AG08395 (cell line): ENCODE measurements around the gene TMEM267.
A peak's percentile ranks its signal among the peaks of the same experiment; 100 is the strongest.
"Not testable (repeated sequence)": the region's sequence is repeated elsewhere in the genome, so short reads cannot be mapped to it uniquely, and the experiment has no call there.

ENCODE experiments used
- DNase-seq: peaks from one replicate; pipeline ENCODE4 v3.0.0; 2012; ENCODE audit warnings: mixed read lengths, low spot score

The TMEM267 gene

DNA sequence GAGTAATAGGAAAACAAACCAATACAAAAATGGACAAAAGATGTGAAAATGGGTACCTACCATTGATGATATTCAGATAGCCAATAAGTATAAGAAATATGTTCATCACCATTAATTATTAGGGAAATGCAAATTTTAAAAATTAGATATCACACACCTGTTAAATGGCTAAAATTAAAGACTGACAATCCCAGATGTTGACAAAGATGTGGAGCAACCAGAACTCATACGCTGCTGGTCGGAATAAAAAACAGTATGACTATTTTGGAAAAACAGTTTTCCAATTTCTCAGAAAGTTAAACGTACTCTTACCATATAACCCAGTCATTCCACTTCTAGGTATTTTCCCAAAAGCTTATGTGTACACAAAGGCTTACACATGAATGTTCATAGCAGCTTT, 27.1 kb downstream of the TMEM267 start:
- DNase-seq: no peak

DNA sequence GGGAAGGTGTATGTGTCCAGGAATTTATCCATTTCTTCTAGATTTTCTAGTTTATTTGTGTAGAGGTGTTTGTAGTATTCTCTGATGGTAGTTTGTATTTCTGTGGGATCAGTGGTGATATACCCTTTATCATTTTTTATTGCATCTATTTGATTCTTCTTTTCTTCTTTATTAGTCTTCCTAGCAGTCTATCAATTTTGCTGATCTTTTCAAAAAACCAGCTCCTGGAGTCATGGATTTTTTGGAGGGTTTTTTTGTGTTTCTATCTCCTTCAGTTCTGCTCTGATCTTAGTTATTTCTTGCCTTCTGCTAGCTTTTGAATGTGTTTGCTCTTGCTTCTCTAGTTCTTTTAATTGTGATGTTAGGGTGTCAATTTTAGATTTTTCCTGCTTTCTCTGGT, 42.1 kb downstream of the TMEM267 start:
- DNase-seq: not testable (repeated sequence)

DNA sequence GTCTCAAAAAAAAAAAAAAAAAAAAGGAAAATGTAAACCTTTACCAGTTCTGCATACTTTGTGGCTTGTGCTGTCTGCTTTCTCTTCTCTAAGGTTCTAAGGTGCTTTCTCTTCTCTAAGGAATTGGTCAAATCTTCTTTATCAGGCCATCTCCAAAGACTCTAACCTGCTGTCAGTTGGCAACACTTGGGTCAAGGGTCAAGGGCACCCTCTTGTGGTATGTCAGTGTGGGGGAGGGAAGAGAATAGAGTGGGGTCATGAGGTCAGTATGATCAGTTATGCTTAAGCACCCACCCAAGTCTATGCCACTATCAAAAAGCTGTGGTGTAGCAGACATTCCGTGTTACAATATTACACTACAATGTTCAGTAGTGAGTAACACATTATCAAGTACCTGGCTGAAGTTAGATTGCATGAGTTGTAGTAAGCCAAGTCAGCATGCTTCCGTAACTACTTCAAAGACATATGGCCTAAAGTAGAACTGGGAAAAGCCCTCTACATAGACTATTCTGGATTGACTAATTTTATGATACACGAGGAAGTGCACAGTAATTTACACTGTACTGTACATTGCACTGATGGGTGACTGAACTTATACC, 46.5 kb downstream of the TMEM267 start:
- DNase-seq: no peak

DNA sequence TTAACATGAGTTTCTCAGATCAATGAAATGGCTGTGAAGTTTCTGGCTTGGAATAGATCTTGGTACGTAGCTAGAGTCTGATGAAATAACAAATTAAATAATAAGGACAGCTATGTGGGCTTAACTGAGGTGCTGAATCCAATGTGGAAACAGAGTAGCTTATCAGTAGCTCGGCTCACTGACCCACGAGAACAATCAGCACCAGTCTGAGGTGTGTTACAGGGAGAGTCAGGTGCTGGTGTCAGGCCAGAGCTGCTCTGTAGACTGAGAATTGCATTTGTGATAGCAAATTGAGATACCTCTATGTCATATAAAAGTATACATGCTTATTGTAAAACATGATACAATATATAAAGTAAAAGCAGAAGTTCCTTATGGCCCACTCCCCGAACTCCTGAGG, 50.3 kb downstream of the TMEM267 start:
- no peak for DNase-seq

DNA sequence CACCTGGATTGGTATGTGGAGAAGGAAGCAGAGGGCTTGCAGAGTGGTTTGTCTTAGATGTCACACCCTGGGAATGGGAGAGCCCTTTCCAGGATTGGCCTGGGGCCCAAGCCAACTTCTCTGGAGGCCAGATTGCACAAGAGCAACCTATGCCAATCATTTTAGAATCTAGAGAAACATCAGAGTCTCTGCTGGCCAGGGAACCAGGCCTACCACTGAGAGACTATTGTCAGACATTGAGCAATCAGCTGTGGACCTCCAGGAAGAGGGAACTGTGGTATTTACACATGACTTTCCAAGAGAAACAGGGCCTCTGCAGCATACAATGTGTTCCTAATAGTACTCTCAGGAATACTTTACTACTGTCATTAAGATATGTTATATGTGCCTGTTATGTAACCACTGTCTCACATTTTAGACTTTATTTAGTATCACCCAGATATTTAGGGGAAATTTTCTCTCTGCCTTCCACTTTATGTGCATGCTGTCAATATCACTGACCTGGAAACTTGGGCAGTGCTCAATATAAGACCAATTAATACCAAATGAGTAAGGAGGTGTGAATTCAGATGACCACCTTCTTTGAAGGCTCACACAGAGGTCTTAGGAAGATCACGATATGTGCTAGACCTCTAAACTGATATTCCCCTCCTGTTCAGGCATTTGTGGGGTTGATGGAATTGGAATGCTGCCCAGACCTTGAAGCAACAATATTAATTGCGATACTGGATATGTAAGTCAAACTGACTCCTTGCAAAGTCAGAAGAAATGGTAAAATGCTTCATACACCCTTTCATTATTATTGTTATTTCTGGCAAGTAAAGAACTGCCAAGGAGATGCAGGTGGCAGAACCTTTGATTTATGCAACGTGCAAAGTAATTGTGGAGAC, 50.9 kb downstream of the TMEM267 start:
- DNase-seq: peak; percentile 70

DNA sequence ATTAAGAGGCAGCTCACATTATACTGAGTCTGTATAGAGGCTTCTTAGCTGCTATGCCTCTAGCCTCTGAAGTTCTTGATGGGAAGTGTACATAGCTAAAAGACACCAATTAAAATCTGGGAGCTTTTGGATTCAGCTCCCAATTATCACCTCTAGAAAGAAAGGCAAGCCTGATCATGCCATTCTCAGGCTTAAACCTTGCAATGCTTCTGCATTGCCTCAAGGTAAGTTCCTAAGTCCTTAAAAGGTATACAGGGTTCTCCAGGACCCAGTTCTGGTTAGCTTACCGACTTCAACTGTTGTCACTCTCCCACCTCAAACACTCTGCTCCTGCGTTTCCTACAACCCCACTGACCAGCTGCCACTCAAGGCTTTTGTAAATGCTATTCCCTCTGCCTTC, 54.0 kb downstream of the TMEM267 start:
- DNase-seq: no peak

DNA sequence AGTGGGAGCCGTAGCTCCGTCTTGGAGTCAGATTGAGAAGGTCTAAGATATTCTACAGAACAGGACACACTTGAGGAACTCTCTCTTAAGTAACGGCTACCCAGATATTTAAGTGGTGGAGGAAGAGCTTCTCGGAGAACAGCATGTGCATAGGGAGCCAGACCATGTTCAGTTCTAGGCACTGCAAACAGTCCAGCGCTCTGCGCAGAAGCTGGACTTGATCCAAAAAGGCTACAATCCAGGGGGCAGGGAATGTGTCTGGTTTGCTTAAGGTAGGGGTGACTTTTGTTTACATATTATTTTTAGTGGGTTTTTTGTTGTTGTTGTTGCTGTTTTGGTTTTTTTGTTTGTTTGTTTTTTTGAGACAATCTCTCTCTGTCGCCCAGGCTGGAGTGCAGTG, 54.6 kb downstream of the TMEM267 start:
- DNase-seq: no peak

DNA sequence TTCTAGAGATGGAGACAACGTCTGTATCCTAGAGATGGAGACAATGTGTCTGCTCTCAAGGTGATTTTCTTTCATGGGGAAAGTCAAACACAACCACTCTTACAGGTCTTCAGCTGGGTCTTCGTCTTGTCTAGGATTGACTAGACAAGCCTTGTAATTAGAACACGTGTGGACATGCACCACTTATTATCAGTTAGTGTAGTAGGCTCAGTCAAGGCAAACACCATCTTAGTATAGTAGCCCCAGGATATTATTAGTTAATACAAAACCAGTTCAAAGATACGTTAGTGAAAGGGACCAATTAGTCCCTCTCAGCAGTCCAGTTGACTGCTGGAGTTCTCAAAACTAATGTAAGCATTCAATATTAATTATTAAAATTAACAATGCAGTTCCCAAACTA, 56.4 kb downstream of the TMEM267 start:
- DNase-seq: no peak

DNA sequence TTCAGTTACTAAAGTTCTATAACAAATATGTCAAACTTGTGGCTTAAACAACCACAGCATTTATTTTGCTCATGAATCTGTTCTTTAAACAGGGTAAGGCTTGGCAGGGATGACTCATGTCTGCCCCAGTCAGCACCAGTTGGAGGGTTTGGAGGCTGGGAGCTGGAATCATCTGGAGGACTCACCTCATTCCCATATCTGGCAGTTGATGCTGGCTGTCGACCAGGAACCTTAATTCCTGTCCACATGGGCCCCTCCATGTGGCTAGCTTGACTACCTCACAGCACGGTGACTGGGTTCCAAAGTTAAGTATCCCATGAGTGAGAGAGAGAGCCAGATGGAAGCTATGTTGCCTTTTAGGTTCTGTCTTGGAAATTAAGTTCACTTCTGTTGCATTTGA, 57.7 kb downstream of the TMEM267 start:
- DNase-seq: peak; percentile 72

DNA sequence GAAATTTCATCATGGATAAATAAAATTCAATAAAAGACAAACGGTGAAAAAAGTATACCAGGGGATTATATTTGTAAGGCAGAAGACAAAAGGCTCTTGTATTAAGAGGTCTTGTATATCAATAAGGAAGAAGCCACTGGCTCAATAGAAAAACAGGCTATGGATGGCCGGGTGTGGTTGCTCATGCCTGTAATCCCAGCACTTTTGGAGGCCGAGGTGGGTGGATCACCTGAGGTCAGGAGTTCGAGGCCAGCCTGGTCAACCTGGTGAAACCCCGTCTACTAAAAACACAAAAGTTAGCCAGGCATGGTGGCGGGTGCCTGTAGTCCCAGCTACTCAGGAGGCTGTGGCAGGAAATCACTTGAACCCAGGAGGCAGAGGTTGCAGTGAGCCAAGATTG, 60.6 kb downstream of the TMEM267 start:
- DNase-seq: not testable (repeated sequence)

DNA sequence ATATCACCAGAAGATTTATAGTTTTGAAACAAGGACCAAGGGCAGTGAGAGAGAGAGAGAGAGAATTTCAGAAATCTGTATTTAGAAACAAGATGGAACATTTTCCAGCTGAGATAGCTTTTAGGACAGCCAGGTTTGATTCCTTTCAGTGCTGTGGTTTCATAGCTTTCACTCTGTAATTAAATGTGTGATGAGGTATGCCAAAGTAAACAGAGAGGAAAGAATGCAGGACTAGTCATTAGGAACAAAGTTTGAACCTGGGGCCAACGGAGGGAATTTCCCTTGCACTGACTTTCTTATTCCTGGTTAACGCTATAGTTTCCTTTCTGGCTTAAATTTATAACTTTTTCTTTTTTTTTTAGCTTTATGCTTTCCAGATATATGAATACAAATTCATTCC, 61.5 kb downstream of the TMEM267 start:
- DNase-seq: peak; percentile 17

DNA sequence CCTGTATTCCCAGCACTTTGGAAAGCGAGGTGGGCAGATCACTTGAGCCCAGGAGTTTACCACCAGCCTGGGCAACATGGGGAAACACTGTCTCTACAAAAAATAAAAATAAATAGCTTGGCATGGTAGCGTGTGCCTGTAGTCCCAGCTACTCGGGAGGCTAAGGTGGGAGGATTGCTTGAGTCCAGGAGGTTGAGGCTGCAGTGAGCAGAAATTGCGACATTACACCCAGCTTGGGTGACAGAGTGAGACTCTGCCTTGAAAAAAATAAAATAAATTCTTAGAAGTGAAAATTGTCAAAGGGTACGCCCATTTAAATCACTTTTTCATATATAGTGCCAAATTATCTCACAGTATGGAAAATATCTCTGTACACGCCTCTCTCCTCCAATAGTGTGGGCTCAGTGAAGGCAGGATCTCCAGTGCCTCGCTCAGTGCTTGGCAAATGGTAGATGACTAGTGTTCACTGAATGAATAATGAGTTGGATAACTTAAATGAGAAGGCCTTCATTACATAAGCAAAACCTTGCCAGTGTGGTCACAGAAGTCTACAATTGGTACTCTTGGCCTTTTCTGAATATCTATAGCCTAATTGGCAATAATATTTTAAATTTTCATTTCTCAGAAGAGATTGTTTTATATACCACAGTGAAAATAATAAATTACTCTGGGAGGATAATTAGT, 62.1 kb downstream of the TMEM267 start:
- no peak for DNase-seq

DNA sequence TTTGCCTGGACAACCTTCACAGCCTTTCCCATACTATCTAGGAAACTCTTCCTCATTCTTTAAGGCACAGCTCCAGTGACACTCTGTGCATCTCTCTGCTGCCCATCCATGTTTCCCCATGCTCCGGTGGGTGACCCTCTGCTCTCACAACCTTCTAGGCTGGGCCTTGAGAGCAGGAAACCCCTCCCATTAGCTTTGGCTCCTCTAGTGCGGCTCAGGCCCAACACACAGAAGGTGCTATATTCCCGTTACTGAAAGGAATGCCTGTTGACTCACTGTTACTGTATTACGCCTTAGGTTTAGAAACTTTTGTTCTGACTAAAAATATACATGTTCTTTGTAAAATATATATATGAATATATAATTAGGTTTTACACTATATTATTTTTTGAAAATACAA, 63.4 kb downstream of the TMEM267 start:
- DNase-seq: no peak

DNA sequence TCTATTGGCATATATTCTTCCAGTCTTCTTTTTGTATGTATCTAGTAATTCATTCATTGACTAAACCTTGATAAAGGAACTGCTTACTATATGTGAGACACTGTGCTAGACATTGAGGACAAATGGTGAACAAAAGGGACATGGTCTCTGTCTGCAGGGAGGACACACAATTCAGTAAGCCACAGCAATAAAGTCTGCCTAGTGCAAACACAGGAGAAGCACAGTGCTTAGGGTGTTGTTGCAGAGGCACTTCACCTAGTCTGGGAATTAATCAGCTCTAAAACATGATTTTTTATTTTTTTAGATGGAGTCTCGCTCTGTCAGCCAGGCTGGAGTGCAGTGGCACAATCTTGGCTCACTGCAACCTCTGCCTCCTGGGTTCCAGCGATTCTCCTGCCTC, 65.1 kb downstream of the TMEM267 start:
- no peak for DNase-seq

DNA sequence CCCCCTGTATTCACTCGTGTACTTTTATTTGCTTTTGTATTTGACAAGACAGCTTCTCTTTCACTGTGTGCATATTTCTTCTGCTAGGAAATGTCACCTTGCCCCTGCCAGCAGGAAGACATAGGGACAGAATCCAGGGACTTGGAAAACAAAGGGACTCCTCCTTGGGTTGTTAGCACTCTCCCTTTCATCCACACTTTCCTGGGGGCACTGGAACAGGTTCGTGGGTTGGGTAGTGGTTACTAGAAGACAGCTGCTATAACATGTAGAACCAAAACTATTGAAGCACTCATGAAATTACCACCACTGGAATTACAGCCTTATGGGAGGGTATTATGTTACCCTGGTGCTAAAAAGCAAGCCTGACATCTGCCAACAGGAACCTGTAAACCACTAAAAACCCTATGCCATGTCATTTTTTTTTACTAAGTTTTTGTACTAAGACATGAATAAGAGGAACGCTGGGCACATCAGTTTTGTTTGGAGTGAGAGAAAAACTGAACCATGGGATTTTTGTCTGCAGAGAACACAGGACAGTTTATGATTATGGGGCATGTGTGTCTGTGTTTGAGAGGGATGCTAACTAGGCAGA, 66.8 kb downstream of the TMEM267 start:
- no peak for DNase-seq

DNA sequence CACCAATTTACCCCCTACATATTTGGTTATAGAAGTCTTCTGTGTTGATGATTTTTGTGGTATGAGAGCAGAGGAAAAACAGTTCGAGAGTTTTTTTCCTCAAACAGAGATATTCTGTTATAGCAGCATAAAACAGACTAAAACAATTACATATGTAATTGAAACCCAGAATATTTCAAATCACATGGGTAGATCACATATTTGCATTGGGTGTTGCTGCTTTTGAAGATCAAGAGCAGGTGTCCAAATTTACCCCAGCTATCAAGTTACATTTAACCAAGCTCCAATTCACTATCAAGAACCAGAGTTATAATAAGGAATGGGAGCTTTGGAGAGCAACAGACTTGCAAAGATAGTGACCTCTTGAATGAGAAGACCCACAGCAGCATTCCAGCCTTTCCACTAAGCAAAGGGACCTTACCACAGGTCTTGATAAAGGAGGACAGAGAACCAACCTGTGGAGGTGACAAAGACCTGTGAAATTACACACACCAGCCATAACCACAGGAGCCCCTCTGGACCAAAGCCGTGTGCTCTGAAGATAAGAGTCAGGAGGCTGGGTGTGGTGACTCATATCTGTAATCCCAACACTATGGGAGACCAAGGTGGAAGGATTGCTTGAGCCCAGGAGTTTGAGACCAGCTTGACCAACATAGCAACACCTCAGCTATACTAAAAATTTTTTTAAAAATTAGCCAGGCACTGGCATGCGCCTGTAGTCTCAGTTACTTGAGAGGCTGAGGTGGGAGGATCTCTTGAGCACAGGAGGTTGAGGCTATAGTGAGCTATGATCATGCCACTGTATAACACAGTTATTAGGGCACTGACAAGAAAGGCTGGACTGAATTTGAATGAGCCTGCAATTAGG, 67.5 kb downstream of the TMEM267 start:
- no peak for DNase-seq

DNA sequence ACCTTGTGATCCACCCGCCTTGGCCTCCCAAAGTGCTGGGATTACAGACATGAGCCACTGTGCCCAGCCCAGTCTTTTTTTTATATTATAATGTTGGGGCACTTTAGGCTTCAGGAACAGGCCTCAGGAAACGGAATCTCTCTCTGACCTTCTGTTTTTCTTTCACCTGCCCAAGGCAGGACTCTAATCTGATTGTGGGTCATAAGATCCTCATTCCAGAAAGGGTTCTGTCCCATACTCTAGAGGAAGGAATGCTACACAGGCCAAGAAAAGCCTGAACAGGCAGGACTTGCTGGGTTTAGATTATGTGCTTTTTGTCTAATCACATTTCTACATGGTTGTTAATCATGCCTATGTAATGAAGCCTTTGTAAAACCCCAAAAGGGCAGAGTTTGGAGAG, 69.7 kb downstream of the TMEM267 start:
- no peak for DNase-seq

DNA sequence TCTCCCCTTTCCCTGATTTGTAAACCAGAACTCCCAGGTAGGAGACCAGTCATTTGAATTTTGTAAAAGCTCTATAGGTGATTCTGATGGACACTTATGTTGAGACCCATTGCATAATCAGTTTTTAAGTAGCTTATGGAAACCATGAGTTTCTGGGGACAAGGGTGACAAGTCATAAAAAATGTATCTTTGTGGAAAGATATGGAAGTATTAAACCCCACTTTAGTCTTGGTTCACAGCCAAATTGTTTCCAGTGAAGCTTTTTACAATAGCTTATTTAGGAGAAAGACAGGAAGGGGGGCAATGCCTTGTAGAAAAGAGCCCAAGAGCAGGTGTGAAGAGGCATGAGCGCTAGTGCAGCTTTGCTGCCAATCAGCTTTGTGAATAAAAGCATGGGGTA, 71.0 kb downstream of the TMEM267 start:
- DNase-seq: no peak

DNA sequence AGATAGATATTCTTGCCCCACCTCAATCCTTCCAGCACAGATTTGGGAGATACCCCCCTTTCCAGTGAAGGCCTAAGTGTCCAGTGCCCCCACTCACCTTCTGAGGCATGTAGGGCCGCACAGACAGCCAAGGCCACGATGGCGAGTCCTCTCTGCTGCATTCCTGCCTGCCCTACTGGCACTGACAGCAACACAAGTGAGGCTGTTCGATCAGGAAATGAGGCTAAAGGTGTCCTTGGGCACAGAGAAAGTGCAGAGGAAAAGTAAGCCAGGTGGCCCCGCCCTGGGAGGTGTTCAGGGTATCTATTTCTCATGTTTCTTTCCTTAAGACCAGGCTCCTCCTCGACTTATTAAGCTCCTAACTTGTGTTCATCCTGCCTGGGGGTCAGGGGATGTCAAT, 71.5 kb downstream of the TMEM267 start, which contains the start of gene CCL28:
Gene CCL28 (minus strand): TSS at position 236 of the 400 bp plus-strand sequence. CDS start 75 bp downstream, at position 161.
- DNase-seq: no peak

DNA sequence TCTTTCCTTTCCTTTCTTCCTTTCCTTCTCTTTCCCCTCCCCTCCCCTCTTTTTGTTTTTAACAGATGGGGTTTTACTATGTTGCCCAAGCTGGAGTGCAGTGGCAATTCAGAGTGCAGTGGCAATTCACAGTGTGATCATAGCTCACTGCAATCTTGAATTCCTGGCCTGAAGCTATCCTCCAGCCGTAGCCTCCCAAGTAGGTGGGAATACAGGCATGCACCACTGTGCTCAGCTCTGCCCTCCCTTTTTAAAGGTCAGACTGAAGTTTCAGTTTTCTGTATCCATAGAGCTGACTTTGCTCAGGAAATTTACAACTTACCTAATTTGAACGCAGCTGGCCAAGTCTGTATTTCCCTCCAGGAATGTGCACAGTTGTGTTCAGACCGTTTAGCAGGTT, 72.2 kb downstream of the TMEM267 start:
- no peak for DNase-seq

DNA sequence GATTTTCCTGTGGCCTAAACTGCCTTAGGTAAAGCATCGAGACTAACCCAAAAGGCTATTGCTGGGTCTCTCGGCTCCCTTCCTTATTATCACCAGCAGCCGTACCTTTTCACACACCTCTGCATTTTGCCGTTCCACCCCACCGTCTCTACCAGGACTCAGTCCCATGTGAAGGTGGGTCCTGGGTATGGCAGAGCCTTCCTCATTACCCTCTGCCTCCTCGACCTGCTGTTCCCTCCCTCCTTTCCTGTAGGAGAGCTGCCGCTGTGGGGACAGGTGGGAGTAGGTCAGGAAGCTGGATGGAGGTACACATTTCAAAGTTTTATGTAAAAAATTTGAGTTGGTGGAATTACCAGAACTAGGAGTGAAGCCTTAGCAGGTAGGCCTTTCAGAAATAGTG, 73.3 kb downstream of the TMEM267 start:
- DNase-seq: no peak

DNA sequence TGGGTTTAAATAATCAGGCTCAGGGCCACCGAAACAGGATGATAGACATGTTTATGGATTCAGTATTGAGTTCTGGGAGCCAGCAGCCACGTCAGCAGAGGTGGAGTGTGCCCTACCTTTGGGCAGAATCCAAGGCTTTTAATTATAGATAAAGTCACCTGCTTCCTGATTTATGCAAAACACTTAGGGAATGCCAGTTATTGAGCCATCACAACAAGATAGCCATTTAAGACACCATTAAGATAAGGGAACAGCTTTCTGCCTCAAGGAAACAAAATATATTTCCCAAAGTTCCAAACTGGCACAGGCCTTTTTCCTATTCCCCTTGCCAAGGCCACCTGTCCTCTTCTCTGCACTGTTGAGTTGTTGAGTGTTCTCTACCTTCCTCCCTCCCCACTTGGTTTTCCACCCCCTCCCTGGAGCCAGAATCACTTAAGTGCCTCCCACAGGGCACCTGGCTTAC, 73.8 kb downstream of the TMEM267 start:
- no peak for DNase-seq
